Activated T-helper 9 cell treated with anti-CD3 and anti-CD28 coated beads, Interleukin-2, amount 50 U/mL, for 16 hours (primary cell): ENCODE data around the gene GNPNAT1.
"Not testable (repeated sequence)": the region's sequence is repeated elsewhere in the genome, so short reads cannot be mapped to it uniquely, and the experiment has no call there.

Experiments
- DNase-seq: peaks from one replicate; pipeline ENCODE4 v3.0.0-alpha.2; 2020; ENCODE audit warnings: low read depth

The GNPNAT1 gene

GRCh38 chr14:52729585-52729924 lies 61.9 kb downstream of the GNPNAT1 start:
- no peak for DNase-seq

- DNase-seq: not testable (repeated sequence)
Observed at GRCh38 chr14:52729035-52729434, 62.4 kb downstream of the GNPNAT1 start.

GRCh38 chr14:52727509-52727908 lies 63.9 kb downstream of the GNPNAT1 start:
- DNase-seq: not testable (repeated sequence)
